ENCODE results near the gene SOX11.
"Not testable (repeated sequence)": the region's sequence is repeated elsewhere in the genome, so short reads cannot be mapped to it uniquely, and the experiment has no call there.

The SOX11 gene

DNA sequence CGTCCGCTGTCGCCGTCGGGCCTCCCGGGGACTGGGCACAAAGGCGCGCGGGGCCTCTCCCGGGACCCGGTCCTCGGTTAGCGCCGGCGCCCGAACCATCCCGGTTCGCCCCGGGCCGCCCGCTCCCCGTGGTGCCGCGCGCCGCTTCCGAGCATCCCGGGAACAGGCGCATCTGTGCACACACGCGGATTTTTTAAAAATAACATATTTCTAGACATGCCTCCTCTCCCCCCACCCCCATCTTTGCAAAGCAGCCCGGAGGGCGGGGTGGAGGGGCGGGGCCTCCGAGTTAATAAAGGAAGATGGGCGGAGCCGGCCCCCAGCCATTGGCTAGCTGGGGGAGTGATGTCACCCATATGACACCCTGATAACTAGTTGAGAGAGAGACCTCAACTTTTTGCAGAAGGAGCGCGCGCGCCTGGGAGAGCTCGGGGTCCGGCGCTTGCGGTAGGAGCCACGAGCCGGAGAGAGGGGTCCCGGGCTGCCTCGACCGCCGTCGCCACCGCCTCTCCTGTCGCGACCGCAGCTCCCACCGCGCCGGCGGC, at the start of gene SOX11:
TSS of gene SOX11 (plus strand) at position 400 of the 545 bp plus-strand sequence. CDS start 338 bp downstream, outside the sequence.
- DNase-seq (ENCODE audit: low read depth): no peak

DNA sequence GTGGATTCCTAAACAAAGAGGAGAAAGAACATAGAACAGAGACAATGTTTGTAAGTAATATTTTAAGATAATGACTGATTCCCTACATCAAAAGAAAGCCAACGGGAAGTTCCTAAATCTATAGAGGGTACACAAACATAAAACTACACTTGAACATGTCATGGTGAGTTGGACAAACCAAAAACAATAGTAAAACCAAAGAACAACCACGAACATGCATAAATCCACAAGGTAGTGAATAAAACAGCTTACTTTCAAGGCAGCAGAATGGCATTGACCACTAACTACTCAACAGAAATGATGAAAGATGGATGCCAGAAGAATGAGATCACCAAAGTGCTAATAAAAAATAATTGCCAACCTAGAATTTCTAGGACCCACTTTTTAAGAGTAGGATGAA, 39.5 kb upstream of the SOX11 start:
- not testable (repeated sequence) for DNase-seq (ENCODE audit: low read depth)

DNA sequence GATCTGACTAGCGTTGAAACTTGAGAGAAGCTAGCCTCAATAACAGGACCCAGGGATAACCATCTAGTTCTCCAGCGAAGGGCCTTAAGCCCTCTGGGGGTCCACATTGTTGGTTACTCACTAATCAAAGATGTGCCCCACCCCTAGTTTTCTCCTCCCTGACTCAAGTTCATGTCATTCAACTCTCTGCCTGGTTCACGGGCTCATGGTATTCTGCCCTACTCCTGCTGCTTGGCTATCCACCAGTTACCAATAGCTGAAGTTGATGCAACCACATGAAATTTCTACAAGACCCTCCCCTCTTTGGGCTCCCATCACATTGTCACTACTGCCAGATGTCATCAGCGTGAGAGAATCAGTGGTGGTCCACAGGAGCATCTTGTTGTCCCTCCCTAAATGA, 38.4 kb upstream of the SOX11 start:
- not testable (repeated sequence) for DNase-seq (ENCODE audit: low read depth)

DNA sequence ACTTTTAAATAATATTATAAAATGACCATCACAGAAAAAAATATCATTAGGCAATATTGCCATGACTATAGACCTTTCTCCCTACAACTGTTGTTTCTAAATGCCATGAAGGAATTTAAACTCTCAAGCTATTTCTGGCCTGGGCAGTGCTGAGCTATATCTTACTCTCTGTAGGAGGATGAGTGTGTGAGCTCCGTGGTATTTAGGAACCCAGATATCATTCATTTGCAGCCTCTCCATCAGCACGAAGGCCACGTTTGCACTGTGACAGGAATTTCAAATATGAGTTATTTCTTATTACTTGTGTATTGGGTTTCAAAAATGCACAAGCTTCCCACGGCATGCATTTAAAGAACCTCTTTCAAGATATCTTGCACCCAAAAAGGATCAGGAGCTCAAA, 35.0 kb upstream of the SOX11 start:
- no peak for DNase-seq (ENCODE audit: low read depth)

DNA sequence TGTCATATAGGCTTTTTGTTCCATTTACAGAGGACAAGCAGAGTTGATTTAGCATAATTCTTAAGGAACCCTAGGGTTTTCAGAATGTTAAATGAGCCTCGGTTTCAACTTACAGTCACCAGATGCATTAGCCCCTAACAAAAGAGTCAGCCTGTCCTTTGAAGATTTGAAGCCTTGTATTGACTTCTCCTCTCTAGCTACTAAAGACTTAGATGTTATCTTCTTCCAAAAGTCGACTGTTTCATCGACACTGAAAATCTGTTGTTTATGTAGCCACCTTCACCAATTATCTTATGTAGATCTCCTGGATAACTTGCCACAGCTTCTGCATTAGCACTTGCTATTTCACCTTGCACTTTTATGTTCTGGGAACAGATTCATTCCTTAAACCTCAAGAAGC, 31.6 kb upstream of the SOX11 start:
- no peak for DNase-seq (ENCODE audit: low read depth)

DNA sequence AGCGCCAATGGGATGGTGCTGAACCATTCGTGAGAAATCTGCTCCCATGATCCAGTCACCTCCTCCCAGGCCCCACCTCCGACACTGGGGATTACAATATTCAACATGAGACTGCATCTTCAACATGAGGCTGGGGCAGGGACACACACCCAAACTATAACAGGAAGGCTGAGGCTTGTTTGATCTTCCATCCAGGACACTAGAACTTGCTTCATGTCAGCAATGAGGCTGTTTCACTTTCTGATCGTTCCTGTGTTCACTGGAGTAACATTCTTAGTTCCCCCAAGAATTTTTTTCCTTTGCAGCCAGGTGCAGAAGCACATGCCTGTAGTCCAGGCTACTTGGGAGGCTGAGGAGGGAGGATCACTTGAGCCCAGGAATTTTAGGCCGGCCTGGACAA, 30.8 kb upstream of the SOX11 start:
- DNase-seq (ENCODE audit: low read depth): no peak

DNA sequence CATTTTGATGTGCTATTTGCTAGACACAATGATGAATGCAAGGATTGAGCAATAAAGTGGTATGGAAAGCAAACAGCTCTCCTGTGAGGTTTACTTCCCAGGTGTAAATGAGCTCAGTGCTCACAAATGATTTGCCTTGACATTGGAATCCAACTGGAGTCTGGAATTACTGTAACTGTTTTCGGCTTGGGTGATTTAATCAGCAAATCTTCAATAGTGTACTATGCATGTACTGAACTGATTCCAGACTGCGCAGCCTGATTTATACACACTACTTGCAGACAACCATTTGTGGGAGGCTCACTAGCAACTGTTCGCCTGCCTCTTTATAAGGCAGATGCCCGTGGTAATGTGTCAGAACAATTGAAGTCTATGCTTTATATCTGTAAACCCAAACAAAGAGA, 27.9 kb upstream of the SOX11 start:
- no peak for DNase-seq (ENCODE audit: low read depth)

DNA sequence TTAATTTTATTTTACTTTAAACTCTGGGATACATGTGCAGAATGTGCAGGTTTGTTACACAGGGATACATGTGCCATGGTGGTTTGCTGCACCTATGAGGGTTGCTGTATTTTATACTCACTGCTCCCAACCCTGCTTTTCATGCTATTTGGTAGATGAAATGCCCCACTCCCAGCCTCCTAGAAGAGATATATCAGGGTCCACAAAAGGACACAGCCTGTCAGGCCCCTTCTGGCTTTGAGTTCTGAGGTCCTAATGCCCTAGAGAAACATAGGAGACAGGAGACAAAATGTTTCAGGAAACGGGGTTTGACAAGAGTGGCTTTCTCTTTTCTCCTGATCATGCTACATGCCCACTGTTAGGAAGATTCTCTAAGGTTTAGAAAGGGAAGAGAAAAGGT, 27.1 kb upstream of the SOX11 start:
- no peak for DNase-seq (ENCODE audit: low read depth)

DNA sequence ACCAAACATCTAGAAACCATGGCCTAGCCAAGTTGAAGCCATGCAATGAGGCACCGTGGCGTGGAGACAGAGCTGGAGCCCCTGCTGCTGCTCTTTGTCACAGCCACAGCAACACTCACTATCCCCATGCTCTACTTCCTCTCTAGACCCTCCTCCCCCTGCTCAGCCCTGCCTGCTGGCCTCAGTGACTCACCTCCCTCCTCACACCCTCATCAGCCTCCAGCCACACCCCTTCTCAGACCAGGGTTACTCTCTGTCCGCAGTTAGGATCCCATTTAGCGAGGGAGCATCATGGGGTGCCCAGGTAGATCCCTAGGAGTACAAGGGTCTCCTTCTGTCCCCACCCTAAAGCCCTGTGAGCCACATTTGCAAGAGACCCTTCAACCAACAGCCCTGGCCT, 25.4 kb upstream of the SOX11 start:
- DNase-seq (ENCODE audit: low read depth): no peak

DNA sequence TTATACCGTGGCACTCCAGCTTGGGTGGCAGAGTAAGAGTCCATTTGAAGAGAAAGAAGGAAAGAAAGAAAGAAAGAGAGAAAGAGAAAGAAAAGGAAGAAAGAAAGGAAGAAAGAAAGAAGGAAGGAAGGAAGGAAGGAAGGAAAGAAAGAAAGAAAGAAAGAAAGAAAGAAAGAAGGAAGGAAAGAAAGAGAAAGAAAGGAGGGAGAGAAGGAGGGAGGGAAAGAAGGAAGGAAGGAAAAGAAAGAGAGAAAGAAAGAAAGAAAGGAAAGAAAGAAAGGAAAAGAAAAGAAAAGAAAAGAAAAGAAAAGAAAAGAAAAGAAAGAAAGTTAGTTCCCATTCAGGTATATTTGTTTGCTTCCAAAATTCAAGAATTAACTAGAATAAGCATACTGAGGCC, 24.5 kb upstream of the SOX11 start:
- DNase-seq (ENCODE audit: low read depth): not testable (repeated sequence)

DNA sequence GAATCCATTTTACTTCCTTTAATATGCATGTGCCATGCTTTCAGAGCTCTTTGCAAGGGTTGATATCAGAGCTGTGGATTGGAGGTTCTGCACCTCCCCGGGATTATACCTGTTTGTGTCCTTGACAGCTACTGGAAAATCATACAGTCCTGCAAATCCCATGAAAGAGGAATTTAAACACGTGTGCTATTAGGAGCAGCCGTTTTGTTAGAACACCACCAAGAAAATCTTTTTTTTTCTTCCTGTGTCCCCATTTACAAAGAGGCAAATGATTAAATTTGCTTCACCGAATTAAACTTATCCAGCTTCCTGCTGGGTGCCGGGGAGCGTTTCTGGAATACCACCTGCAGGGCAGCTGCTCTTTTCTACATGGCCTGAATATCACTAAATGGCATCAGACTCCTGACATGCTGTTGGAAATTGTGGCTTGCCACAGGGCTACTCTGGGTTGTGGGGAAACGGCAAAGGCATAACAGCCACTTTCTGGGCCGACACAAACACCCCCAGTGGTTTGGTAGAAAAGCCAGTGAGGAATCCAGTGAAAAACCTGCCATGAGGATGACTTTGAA, 23.4 kb upstream of the SOX11 start:
- DNase-seq (ENCODE audit: low read depth): no peak

DNA sequence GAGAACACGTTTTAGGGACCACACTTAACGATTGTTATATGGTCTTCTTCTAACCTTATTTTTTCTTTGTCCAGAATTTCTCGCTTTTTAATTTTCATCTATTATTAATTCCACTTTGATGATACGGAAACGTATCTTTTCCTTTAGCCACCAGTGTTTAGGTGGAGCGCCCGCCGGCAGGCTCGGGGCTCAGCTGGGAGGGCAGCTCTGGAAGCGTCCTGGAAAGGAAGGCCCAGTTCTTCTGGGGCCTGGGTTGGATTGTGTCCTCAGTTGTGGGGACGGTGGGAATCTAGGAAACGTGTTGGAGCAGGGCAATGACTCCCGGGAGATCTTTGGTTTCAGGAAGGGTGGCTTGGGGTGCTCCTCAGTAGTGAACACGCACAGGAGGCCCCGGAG, 19.4 kb upstream of the SOX11 start:
- no peak for DNase-seq (ENCODE audit: low read depth)

DNA sequence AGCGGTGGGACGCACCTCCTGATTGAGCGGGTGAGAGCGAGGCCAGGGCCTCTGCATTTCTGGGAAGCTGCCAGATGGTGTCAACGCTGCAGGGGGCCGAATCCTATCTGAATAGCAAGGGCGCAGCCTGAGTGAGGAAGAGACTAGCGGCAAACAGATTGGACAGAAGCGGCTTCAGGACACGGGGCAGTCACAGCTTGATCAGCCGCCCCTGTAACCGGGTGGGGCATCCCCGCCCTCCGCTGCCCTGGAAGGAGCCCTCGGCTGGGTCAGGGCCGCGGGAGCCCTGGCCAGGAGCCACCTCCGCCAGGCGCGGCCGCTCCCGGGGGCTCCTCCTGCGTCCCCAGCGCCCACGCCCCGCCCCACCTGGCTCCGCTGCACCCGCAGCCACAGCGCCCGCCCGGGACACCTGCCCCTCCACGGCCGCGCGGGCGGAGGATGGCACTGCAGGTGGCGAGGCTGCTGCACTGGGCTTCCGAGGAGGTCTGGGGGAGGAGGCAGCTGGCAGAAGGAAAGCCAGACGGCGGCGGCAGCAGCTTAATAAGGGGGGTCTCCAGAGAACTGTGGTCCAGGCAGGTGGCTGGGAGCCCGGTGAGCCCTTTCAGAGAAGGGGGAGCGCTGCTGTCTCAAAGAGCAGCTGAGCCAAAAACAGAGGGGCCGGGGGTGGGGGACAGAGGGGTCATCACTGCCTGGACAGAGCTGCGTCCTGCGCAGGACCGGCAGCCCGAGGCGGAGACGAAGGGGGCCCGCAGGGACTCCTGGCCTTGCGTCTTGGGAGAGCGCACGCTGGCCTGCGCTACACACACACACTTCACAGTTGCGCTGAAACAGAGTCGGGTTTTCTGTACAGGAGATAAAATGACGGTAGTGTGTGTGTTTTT, 18.8 kb upstream of the SOX11 start:
- no peak for DNase-seq (ENCODE audit: low read depth)

DNA sequence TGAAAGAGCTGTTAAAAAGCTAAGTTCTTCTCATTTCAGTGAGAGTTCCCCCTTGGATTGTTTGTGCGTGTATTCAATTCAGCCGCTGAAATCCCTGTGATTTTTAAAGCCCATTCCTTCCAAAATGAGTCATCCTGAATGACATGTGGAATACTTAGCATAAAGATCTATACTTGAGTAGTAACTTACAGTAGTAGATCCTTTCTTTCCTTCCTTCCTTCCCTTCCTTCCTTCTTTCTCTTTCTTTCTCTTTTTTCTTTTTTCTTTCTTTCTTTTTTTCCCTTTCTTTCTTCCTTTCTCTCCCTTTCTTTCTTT, 18.2 kb upstream of the SOX11 start:
- DNase-seq (ENCODE audit: low read depth): no peak

DNA sequence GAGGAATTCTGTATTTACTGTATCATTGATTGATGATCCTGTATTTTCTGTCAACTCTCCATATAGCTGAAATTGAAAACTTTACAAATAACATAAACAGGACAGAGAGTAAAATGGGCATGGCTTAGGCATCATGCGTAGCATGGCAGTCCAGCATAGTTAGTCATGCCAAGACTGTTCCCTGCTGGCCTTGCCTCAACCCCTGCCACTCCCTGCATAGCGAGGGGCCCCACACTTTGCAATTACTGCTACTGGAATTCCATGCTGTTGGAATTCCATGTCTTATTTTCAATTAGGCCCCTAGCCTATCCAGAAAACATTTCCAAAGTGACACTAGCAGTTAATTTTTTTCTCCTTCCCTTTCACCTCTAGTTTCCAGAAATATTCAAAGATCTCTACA, 15.1 kb upstream of the SOX11 start:
- DNase-seq (ENCODE audit: low read depth): no peak

DNA sequence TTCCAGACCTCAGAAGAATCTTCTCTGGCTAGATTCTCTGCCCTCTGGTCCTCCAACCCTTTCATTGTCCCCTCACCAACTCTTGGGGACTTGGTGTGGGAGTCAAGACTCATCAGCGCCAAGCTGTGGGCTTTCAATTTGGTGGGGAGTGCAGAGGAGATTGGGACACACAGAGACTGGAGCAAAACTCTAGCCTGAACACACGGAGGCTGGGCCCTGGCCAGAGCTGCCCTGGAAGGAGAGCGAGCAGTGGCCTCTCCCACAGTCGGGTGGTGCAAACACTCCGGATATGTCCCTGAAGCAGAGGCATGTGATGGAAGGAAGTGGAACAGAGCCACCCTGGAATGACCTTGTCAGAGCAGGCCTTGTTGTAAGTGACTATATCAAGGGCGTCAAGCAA, 8.7 kb upstream of the SOX11 start:
- no peak for DNase-seq (ENCODE audit: low read depth)

DNA sequence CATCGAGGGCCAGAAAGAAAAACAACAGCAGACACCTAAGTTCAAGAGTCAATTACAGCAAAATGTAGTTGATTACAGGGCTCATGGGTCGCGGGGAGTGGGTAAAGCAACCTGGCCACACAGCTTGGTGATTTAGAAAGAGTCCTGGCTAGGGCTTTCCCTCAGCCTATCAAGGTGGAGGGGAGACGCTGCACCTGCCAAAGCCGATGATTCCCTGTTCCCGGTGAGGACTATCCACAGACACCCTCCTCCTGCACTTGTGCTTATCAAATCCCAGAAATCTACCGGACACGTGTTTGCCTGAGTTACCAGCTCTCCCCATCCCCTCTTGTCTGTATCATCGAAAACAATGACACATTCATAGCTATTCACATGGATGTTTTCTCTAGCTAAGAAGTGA, 7.0 kb upstream of the SOX11 start:
- DNase-seq (ENCODE audit: low read depth): no peak

DNA sequence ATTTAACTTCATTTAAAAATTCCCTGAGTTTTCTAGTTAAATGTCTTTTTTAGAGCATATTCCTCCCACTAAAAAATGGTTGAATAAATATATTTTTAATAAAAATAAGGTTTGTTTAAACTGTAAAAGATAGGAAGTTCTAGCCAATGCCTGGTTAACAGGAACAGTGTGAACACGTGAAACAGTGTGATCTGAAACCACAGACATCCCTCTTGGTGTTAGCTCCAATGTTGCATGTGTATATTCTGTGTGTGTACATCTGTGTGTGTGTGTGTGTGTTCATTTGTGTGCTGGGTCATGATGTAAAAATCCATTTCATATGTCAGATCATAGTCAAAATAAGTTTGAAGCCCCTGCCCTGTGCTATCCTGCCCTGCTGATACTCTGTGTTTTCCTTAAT, 6.1 kb upstream of the SOX11 start:
- DNase-seq (ENCODE audit: low read depth): no peak

DNA sequence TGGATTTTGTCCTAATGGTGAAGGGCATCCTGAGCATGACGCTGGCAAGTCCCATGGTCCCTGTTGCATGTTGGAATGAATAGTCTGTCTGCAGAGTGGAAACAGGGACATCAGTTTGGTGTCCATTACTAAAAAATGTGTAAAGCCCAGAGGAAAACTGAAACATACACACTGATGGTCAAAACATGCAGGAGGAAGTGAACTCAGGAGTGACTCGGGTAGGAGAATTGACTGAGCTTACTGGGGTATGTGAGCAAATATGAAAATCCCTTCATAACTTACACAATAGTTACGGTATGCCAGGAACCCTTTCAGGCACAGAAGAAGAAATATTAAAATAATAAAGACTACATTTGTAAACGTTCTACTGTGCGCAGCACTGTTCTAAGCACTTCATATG, 5.6 kb upstream of the SOX11 start:
- DNase-seq (ENCODE audit: low read depth): no peak

DNA sequence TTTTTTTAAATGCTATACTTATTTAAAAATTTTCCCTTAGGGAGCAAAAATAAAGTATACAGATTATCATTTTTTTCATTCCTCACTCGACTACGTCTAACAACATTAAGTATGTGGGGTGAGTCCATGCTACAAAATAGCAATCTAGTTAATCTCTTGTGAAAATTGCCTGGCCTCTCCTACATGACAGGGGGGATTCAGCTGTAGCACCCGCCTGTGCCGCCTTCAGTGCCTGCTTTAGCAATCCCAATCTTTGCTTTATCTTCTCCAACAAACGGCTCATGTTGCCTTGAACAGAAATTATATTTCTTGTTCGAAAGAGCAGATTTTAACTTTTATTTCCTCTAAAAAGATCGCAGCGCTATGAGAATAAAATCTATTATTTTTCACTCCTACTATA, 2.4 kb upstream of the SOX11 start:
- no peak for DNase-seq (ENCODE audit: low read depth)

DNA sequence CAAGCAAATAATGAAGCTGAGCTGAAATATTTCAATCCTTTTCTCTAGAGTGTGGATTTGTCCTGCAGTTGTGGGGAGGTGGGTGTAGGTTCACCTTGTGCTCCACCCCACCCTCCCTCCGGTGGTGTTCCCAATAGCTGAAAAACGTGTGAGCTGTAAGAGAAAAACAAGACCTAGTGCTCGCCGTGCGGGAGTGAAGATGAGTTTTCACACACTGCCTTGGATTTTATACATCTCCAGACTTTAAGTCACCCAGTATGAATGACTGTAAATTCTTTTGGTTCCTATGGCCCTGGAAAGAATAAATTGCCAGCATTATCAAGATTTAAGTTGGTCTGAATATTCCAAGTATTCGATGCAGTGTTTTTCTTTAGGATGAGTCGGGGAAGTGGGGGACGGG, 1.9 kb upstream of the SOX11 start:
- no peak for DNase-seq (ENCODE audit: low read depth)

DNA sequence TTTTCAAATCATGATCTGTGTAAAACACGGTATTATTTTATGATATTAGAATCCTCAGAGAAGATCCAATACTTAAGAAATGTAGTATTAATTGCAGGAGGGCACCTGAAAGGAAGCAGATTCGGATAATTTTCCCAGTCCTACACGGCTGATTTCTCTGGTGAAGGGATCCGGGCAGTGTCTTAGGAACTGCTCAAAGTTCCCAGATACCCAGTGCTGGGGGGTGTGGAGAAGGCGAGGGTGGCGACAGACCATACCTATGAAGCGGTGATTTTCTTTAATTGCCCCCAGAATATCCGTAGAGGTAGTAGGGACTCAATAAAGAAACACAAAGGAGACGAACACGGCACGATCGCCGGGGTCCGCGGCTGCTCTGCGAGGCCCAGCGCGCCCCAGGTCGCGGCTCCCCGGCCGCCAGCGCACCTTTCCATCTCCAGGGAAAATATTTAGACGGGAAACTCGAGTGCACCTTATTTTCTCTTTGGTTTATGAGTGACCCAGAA, 1.4 kb upstream of the SOX11 start:
- no peak for DNase-seq (ENCODE audit: low read depth)

DNA sequence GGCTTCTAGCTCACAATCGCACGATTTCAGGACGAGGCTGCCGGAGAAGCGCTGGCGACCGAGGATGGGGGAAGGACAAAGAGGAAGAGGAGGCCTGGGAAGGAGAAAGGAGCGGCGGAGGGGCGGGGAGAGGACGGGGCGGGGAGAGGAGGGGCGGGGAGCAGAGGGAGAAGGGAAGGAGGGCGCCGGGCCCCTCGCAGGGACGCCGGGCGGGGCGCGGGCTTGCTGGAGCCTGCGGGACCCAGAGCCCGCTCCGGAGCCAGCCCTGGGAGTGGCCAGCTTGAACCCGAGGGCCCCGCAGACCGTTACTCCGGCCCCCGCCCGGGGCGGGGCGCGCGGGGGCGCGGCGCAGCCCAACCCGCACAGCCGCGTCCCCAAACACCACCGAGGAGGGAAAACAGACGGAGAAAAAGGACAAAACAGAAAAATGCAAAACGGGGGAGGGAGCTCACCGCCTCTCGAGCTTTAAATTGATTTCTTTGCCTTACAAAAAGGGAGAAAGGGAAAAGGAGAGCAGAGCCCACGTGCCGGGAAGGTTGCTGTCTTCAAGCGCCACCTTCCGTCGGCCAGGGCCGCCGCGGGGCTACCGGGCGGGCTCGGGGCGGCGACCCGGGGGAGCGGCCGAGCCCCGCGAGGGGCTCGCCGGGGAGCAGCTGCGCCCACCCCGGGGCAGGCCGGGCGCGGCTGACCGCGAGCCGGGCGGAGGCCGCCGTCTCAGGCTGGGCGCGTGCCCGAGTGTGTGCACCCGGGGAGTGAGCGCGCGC, 781 bp upstream of the SOX11 start:
- DNase-seq (ENCODE audit: low read depth): no peak
